Limb (tissue), 2 donors: Measurements from ENCODE around the gene WIZ.

ENCODE experiments used
- DNase-seq, 2 donors: peaks; one replicate each; pipeline ENCODE4 v3.0.0-alpha.2; 2016; ENCODE audit errors: extremely low spot score in 2 of 2

WIZ gene

GRCh38 chr19:15379083-15379998 is 70.4 kb downstream of the WIZ start, which contains the start of gene AKAP8:
Gene AKAP8, minus strand, starts transcription at chr19:15379787. Its CDS starts 56 bp downstream, at chr19:15379731.
- peak; percentile 98 to 99 for DNase-seq

- peak; percentile 18 to 61 for DNase-seq
Observed at GRCh38 chr19:15378534-15379082, 71.1 kb downstream of the WIZ start.

DNA sequence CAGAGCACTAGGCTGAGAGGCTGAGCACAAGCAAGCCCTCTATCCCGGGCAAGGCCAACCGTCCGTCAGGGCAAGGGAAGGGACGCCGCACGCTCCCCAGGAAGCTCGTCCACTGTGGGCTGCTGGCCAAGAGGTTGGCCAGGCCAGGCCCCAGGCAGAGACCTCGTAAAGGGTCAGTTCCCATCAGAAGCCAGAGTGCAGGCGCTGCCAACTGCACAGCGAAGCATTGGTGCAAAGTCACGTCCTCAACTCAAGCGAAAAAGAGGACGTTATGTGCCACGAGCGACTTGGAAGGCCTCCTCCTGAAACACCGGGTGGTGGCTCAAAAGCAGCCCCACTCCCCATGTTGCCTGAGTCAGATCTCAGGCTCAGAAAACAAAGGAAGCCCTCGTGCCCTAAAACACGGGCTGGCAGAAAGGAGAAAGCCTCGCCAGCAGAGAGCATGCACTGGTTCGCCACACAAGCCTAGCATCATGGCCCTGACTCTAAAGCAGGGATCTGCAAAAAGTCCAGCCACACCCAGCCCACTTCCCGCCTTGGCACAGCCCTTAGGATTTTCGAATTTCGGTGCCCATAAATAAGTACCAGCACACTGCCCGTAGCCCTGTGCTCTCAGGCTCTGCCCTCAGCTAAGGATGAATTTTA is 74.8 kb downstream of the WIZ start:
- no peak for DNase-seq

- DNase-seq: no peak
Observed at GRCh38 chr19:15374105-15374651, 75.6 kb downstream of the WIZ start.

DNA sequence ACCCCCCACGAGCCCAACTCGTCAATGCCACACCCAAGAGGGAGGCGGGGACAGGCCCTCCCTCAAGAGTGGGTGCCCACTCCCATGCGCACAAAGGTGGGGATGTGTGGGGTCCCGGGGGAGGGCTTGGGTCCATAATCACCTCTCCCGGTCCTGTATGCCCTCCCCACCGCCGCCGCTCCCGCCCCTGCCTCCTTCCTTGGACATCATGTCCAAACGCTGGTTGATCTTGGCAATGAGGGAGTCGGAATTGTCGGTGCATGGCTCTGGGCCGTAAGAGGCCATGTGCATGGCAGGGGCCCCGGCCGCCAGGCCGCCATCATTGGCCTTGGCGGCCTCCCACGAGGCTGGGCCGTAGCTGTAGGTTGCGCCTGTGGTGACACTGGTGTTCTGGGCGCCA is 76.1 kb downstream of the WIZ start:
- DNase-seq: no peak

- DNase-seq: no peak
Observed at GRCh38 chr19:15372891-15373301, 76.9 kb downstream of the WIZ start.

DNA sequence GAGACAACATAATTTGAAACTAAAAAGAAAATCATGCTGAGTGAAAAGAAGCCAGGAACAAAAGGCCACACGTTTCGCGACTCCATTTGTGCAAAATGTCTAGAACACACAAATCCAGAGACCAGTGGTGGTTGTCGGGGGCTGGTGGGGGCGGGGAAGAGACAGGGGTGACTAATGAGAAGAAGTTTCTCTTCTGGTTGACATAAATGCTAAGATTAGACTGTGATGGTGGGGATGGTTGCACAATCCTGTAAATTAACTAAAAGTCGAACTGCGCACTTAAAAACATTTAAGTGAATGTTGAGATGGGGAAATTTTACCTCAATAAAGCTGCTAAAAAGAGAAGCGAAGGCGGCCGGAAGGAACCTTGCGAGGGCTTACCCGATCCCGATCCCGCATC is 77.3 kb downstream of the WIZ start:
- DNase-seq: no peak

GRCh38 chr19:15371786-15372380 is 77.9 kb downstream of the WIZ start:
- no peak for DNase-seq

- DNase-seq: no peak
Observed at GRCh38 chr19:15371119-15371518, 78.6 kb downstream of the WIZ start.
